ENCODE measurements around the gene PIGZ. TPM values are rescaled to one million over a fixed set of nuclear protein-coding genes. Genes with fewer than 3 reads are reported as not detected.
"Not testable (repeated sequence)": the region's sequence is repeated elsewhere in the genome, so short reads cannot be mapped to it uniquely, and the experiment has no call there.

Gene PIGZ
- total and polyA plus RNA-seq, 2 experiments from 2014 or later, result 3.9 to 7.6 TPM

- Histone ChIP-seq H3K79me2 (ENCODE audit: insufficient read depth) (peaks cover 32% of the 10 kb centered on the region), H4K20me1 (ENCODE audit: insufficient read depth) (no peaks in the 10 kb centered on the region), H3K4me2 (ENCODE audit: unreplicated experiment) (no peak overlapping the region), H3K9ac (no peak overlapping the region), H3K4me1 (ENCODE audit: insufficient read depth) (0 out of 2 replicates have a peak, but pooled peaks cover 5% of the 10 kb centered on the region), H3K9me3 (ENCODE audit: low read depth) (no peaks in the 10 kb centered on the region), H3K4me3 (no peak overlapping the region), H3K27me3 (replicated peaks; ENCODE audit: insufficient read depth) (no peaks in the 10 kb centered on the region), H2AFZ (no peak overlapping the region), H3F3A (ENCODE audit: insufficient read depth) (no peaks in the 10 kb centered on the region), H3K27ac (no peak overlapping the region), H3K36me3 (ENCODE audit: low read depth) (no peaks in the 10 kb centered on the region), H3K9me2 (ENCODE audit: insufficient read depth) (no peaks in the 10 kb centered on the region)
- in situ Hi-C loops (cut with MboI), result no loop called here
- DNase-seq, result peak; percentile 39
- 74 to 75% methylated on average over 10 of the region's 10 CpGs for WGBS, 2 experiments (ENCODE audit: low coverage in 1 of 2, low lambda C conversion rate in 2 of 2, missing lambda C conversion rate in 2 of 2)
- TF ChIP-seq EZH2phosphoT487 (IDR thresholded peaks at IDR 0.05; ENCODE audit: insufficient read depth, low read depth) (no peak), EZH2 (IDR thresholded peaks at IDR 0.05; ENCODE audit: insufficient read depth, poor library complexity, severe bottlenecking) (no peak)
These were observed 21.3 kb downstream of the PIGZ start for GRCh38 chr3:196947136-196947859.

DNA sequence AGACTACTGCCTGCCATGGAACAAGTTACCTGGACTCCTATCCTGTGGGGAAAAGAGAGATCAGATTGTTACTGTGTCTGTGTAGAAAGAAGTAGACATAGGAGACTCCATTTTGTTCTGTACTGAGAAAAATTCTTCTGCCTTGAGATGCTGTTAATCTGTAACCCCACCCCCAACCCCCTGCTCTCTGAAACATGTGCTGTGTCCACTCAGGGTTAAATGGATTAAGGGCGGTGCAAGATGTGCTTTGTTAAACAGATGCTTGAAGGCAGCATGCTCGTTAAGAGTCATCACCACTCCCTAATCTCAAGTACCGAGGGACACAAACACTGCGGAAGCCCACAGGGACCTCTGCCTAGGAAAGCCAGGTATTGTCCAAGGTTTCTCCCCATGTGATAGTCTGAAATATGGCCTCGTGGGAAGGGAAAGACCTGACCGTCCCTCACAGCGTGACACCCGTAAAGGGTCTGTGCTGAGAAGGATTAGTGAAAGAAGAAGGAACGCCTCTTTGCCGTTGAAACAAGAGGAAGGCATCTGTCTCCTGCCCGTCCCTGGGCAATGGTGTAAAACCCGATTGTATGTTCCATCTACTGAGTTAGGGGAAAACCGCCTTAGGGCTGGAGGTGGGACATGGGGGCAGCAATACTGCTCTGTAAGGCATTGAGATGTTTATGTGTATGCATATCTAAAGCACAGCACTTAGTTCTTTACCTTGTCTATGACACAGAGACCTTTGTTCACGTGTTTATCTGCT is 24.4 kb downstream of the PIGZ start:
- 66 to 72% methylated on average over 14 of the region's 14 CpGs for WGBS, 2 experiments (ENCODE audit: low coverage in 1 of 2, low lambda C conversion rate in 2 of 2, missing lambda C conversion rate in 2 of 2)
- H3F3A ChIP-seq (ENCODE audit: insufficient read depth); H3K9me2 ChIP-seq (ENCODE audit: insufficient read depth); H3K9me3 ChIP-seq (ENCODE audit: low read depth); H2AFZ ChIP-seq; H3K27ac ChIP-seq; H3K27me3 ChIP-seq (replicated peaks; ENCODE audit: insufficient read depth); in situ Hi-C loops (cut with MboI); DNase-seq; H3K36me3 ChIP-seq (ENCODE audit: low read depth); H4K20me1 ChIP-seq (ENCODE audit: insufficient read depth): not testable (repeated sequence)
- peak overlapping the region; percentile 88 for H3K4me2 ChIP-seq (ENCODE audit: unreplicated experiment)
- H3K79me2 ChIP-seq (ENCODE audit: insufficient read depth), result peaks cover 57% of the 10 kb centered on the region
- peak overlapping the region; percentile 85 for H3K4me3 ChIP-seq
- peaks cover 12% of the 10 kb centered on the region for H3K4me1 ChIP-seq (ENCODE audit: insufficient read depth)
- peak overlapping the region; percentile 95 for H3K9ac ChIP-seq

DNA sequence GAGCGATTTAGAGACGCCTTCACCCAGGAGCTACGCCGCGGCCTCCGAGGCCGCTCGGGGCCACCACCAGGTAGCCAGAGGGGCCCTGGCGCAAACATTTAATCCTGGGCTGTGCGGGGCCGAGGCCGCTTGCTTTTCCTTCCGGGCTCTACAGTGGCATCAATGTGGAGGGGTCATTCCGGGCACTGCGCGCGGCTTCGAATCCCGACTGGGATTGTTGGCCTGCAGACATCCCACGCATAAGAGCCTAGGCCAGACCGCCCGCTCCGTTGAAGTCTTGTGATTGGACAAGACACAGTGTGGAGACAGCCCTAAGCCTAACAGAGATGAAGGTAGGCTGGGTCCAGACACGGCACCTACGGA is 25.7 kb downstream of the PIGZ start:
- TF ChIP-seq EZH2phosphoT487 (IDR thresholded peaks at IDR 0.05; ENCODE audit: insufficient read depth, low read depth), result no peak
- TF ChIP-seq EZH2 (IDR thresholded peaks at IDR 0.05; ENCODE audit: insufficient read depth, poor library complexity, severe bottlenecking), result no peak
- H3K27me3 ChIP-seq (replicated peaks; ENCODE audit: insufficient read depth), result no peaks in the 10 kb centered on the region
- DNase-seq, result peak; percentile 53
- peaks cover 70% of the 10 kb centered on the region for H3K79me2 ChIP-seq (ENCODE audit: insufficient read depth)
- H3K4me1 ChIP-seq (ENCODE audit: insufficient read depth), result peaks cover 12% of the 10 kb centered on the region
- in situ Hi-C loops (cut with MboI), result no loop called here
- peaks cover 17% of the 10 kb centered on the region for H3F3A ChIP-seq (ENCODE audit: insufficient read depth)
- H3K9me3 ChIP-seq (ENCODE audit: low read depth), result no peaks in the 10 kb centered on the region
- peak overlapping the region; percentile 85 for H3K4me3 ChIP-seq
- peak overlapping the region; percentile 95 for H3K27ac ChIP-seq
- H2AFZ ChIP-seq, result peak overlapping the region; percentile 73
- H3K9ac ChIP-seq, result peak overlapping the region; percentile 95
- no peaks in the 10 kb centered on the region for H3K9me2 ChIP-seq (ENCODE audit: insufficient read depth)
- no peaks in the 10 kb centered on the region for H4K20me1 ChIP-seq (ENCODE audit: insufficient read depth)
- 1 to 3% methylated on average over 25 of the region's 25 CpGs for WGBS, 2 experiments (ENCODE audit: low coverage in 1 of 2, low lambda C conversion rate in 2 of 2, missing lambda C conversion rate in 2 of 2)
- H3K36me3 ChIP-seq (ENCODE audit: low read depth), result peaks cover 16% of the 10 kb centered on the region; the same call in 1 of the 2 replicates
- peak overlapping the region; percentile 88 for H3K4me2 ChIP-seq (ENCODE audit: unreplicated experiment)

DNA sequence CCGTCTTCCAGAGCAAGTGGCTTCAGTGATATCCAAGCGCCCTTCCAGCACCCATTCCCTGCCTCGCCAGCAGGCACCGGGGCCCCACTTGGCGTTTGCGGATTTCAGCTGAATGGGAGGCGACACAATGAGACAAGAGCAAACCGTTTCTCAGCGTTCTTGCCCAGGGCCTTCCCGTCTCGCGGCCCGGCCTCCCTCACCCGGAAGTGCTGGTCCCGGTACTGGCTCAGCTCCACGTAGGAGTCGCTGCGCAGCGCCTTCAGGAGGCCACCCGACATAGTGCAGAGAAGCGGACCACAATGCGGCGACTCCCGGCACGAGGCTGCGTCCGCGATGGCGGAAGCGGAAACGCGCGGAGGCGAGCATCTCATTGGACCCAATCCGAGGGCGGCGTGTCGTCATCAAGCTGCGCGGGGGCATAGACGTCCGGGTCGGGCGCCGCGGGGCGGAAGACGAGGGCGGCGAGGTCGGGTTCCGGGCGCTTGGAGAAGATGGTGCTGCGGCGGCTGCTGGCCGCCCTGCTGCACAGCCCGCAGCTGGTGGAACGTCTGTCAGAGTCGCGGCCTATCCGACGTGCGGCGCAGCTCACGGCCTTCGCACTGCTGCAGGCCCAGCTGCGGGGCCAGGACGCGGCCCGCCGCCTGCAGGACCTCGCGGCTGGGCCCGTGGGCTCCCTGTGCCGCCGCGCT is 26.3 kb downstream of the PIGZ start, which contains the start of gene NCBP2:
Gene NCBP2 (minus strand): TSS at position 303 of the 689 bp plus-strand sequence. CDS start 25 bp downstream, at position 278.
- in situ Hi-C loops (cut with MboI), result no loop called here
- Histone ChIP-seq H3K9me2 (ENCODE audit: insufficient read depth) (no peaks in the 10 kb centered on the region), H3K36me3 (ENCODE audit: low read depth) (peaks cover 22% of the 10 kb centered on the region), H3K9me3 (ENCODE audit: low read depth) (no peaks in the 10 kb centered on the region), H4K20me1 (ENCODE audit: insufficient read depth) (no peaks in the 10 kb centered on the region), H3F3A (ENCODE audit: insufficient read depth) (peaks cover 22% of the 10 kb centered on the region), H3K79me2 (ENCODE audit: insufficient read depth) (peaks cover 76% of the 10 kb centered on the region), H3K9ac (peak within 1 kb of the TSS; percentile 95), H3K4me3 (peak within 1 kb of the TSS; percentile 85), H3K27ac (peak within 1 kb of the TSS; percentile 95), H2AFZ (peak within 1 kb of the TSS; percentile 81), H3K4me1 (ENCODE audit: insufficient read depth) (peaks cover 12% of the 10 kb centered on the region), H3K4me2 (ENCODE audit: unreplicated experiment) (peak within 1 kb of the TSS; percentile 88), H3K27me3 (replicated peaks; ENCODE audit: insufficient read depth) (no peaks in the 10 kb centered on the region)
- WGBS, 2 experiments (ENCODE audit: low coverage in 1 of 2, low lambda C conversion rate in 2 of 2, missing lambda C conversion rate in 2 of 2), result 1 to 2% methylated on average over 70 to 77 of the region's 77 CpGs
- TF ChIP-seq EZH2phosphoT487 (IDR thresholded peaks at IDR 0.05; ENCODE audit: insufficient read depth, low read depth) (no peak), EZH2 (IDR thresholded peaks at IDR 0.05; ENCODE audit: insufficient read depth, poor library complexity, severe bottlenecking) (no peak)
- peak; percentile 99 for DNase-seq

Data from GM23248 (cell line).